Measurements from ENCODE around the gene EPRS1.
"Not testable (repeated sequence)": the region's sequence is repeated elsewhere in the genome, so short reads cannot be mapped to it uniquely, and the experiment has no call there.

The EPRS1 gene

GRCh38 chr1:220037810-220038209 is 8.5 kb downstream of the EPRS1 start:
- DNase-seq = not testable (repeated sequence)

DNA sequence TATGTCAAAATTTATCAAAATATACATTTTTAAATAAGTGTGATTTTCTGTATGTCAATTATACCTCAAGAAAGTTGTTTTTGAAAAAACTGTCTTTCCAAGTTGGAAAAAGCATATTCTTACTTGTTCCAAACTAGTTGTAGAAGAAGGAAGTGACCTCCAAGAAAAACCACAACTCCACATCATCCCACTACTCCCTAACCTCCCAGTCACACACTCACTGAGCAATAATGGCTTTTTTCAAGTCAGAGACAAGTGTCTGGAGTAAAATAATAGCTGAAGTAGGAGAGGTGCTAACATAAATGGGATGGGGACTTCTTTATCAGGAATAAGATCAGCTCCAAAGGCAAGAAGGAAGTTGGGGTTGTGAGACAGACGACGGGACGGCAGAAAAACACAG is 13.4 kb downstream of the EPRS1 start:
- DNase-seq = no peak

GRCh38 chr1:220031287-220031686 is 15.0 kb downstream of the EPRS1 start:
- no peak for DNase-seq

DNA sequence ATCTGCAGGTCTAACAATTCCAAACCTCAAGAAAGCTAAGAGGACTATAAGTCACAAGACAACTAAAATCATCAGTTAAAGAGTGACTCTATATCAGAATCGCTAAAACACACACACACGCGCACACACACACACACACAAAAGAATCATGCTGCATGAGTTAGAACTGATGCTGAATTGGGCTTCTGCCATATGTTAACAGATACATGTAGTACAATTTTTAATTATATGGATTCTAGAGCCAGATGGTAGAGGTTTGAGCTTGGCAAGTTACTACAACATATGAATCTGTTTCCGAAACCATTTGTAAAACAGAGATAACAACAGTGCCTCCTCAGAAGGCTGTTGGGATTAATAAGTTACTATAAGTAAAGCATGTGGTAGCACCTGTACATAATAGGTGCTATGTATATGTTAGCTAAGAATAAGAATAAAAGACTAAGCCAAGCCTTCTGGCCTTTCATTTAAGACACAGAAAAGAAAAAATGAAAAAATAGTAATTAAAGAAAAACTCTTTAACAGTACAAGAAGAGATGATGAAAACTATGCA is 17.9 kb downstream of the EPRS1 start:
- DNase-seq = no peak

DNA sequence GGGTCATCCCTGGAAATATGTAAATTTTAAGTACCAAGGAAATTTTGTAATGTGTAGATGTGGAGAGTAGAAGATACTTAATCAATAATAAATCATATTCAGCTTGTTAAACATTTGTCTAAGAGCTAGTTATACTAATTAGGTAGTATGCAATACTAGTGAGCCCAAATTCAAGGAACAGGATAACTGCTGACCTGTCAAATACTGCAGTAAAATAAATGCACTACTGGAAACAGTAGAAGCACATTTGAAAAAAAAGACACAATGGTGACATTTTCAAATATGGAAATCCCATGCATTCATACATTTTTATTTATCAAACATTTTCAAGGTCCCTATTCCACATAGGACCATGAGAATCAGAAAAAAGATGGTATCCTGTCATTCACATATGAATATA is 27.2 kb downstream of the EPRS1 start:
- no peak for DNase-seq

- DNase-seq = no peak
These were observed 32.8 kb downstream of the EPRS1 start for GRCh38 chr1:220013497-220013896.

DNA sequence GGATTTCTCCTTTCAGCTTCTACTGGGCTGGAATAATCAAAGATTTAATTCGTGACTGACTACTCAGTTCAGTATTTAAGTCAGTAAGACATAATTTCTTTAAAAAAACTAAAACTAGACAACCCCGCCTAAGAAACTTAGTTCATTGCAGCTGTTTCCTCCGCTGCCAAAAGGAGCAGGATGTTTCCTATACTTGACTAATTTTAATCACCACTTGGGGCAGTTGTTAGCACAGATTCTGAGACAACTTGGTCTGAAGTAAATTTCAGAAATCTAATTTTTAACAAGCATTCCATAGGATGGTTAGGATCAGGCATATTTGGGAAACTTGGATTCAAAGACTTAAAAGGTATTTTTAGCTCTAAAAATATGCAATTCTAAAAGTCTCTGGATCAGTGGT is 34.0 kb downstream of the EPRS1 start:
- no peak for DNase-seq

- DNase-seq = no peak
These were observed 34.7 kb downstream of the EPRS1 start for GRCh38 chr1:220011620-220012019.

GRCh38 chr1:220007438-220007837 is 38.9 kb downstream of the EPRS1 start:
- DNase-seq = no peak

DNA sequence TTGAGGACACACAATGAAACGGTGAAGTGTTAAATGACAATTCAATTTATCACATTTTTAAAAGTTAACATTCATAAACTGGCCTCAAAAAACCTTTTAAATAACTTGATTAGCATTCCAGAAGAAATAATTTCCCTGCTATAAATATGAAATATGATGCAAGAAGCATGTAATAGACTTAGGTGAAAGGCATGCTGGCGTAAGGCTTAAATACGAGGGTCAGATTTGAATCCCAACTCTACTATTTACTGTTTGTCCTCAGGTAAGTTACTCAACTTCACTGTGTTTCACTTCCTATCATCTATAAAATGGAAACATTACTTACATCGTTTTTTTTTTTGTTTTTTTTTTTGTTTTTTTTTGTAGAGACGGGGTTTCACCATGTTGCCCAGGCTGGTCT is 40.8 kb downstream of the EPRS1 start:
- no peak for DNase-seq

DNA sequence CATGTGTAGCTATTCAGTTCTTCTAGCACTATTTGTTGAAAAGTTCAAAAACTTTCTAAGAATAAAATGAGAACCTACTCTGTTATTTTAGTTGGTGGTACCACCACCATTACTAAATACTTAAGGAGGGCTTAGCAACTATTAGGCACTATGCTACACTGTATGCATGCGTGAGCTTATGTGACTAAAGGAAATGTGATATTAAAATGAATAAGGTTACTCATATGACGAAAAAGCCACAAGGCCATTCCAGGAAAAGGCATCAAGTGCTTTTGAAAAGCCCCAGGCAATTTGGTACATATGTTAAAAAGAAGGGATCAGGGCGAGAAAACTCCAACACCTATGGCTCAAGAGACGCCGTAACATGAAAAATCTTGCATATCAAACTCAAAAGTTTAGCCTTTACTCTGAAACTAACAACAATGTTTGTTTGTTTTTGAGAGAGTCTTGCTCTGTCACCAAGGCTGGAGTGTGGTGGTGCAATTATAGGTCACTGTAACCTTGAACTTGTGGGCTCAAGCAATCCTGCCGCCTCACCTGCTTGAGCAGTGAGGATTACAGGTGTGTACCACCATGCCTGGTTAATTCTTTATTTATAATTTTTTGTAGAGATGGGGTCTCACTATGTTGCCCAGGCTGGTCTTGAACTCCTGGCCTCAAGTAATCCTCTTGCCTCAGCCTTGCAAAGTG is 42.5 kb downstream of the EPRS1 start:
- no peak for DNase-seq

GRCh38 chr1:220003015-220003414 is 43.3 kb downstream of the EPRS1 start:
- no peak for DNase-seq

DNA sequence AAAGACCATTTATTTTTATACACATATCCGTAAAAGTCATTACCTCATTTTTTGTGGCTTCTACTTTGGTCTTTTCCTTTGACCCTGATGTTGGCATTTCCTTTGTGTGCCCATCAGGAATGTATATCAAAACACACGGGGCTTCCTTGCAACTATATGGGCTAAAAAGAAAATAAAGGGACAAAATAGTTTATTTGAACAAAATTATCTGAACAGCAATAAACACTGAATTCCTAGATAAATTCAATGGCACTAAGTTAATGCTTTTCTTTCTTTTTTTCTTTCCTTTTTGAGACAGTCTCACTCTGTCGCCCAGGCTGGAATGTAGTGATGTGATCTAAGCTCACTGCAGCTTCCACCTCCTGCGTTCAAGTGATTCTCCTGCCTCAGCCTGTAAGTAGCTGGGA is 45.2 kb downstream of the EPRS1 start:
- DNase-seq = no peak

DNA sequence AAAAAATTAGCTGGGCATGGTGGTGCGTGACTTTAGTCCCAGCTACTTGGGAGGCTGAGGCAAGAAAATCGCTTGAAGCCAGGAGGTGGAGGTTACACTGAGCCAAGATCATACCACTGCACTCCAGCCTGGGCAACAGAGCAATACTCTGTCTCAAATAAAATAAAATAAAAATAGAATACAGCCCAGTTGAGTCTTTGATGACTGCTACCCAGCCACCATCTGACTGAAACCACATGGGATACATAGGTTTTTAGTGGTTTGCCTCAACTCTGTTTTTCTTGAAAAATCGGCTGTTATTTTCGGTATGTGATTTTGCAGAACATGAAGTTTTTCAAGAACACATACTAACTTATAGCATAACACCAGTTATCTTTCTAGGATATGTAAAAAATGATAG is 46.5 kb downstream of the EPRS1 start:
- DNase-seq = no peak

Measured in hematopoietic multipotent progenitor cell treated with erythropoietin and hydrocortisone succinate and interleukin-3 and kit ligand, for 8 days (in vitro differentiated cells).